Measurements from ENCODE around the gene MRPS7. TPM values are rescaled to one million over a fixed set of nuclear protein-coding genes. Genes with fewer than 3 reads are reported as not detected.

The MRPS7 gene
- total RNA-seq, 2 experiments from 2014 or later: 103 to 127 TPM

DNA sequence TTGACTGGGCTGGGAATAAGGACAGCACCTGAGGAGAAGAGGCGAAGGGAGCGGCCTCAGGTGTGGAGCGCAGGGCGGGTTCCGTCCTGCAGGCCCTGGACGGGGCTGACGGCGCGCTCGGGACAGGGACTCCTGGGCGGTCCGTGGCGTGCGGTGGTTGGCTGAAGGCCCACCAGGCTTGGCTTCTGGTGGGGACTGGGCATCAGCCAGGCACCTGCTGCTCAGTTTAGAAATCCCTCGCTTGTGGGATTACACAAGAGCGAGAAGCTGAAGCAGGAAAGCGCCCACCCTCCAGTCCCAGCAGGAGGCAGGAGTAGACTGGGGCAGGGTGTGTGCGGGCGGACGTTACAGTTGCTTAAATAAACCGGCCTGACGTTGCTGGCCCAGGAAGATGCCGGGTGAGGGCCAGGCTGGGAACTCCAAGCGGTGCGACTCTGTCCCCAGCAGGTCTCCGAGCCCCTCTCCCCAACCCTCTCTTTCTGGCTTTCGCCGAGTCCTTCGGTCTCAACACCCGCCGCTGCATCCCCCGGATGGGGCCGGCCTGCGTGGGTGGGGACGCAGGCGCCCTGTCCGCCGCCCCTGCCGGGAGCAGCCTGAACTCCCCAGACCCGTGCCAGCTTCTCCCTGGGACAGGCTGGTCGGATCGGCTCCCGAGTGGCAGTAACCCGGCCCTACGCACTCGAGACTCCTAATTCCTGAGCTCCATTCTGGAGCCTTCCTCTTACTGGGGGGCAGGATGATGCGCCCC is 8.7 kb downstream of the MRPS7 start:
- H3K36me3 ChIP-seq (ENCODE audit: insufficient read depth, low read length): peaks cover 58% of the 10 kb centered on the region
- ChIA-PET CTCF (ENCODE audit: unreplicated experiment) (interaction anchor here (0.6 to 2.5 kb wide), 9 partner anchors 9 to 265 kb away, joined by 3 to 31 read pairs (median 3); partner anchors contain the start of genes GGA3, LLGL2, MRPS7 and SLC25A19), POLR2A (interaction anchor here (0.5 to 4.6 kb wide), 20 partner anchors 9 to 247 kb away, joined by 3 to 59 read pairs (median 5); partner anchors contain the start of genes GGA3, MRPS7, NT5C and SLC25A19)
- peak overlapping the region; percentile 90 for H3K4me3 ChIP-seq (ENCODE audit: low read depth, low read length, poor library complexity, severe bottlenecking)
- TF ChIP-seq EZH2phosphoT487 (IDR thresholded peaks at IDR 0.05; ENCODE audit: borderline replicate concordance, low read depth, low read length) (no peak), CTCF (conservative IDR thresholded peaks at IDR 0.05; ENCODE audit: low read length) (peak; percentile 77)
- H3K4me2 ChIP-seq (ENCODE audit: low read length): peak overlapping the region; percentile 94
- no TSS peak for BruUV-seq (replicated peaks)
- H3K4me1 ChIP-seq (ENCODE audit: insufficient read depth, low read length, poor library complexity, severe bottlenecking): peaks cover 42% of the 10 kb centered on the region
- no peaks in the 10 kb centered on the region for H4K20me1 ChIP-seq (ENCODE audit: insufficient read depth, low read length)
- no peaks in the 10 kb centered on the region for H3K9me3 ChIP-seq (ENCODE audit: low read length)
- H3K9me2 ChIP-seq (ENCODE audit: insufficient read depth, low read length): no peaks in the 10 kb centered on the region
- peaks cover 25% of the 10 kb centered on the region; the same call in 1 of the 2 replicates for H3K79me2 ChIP-seq (ENCODE audit: insufficient read depth, low read depth, low read length)
- peak overlapping the region; percentile 72 for H2AFZ ChIP-seq (ENCODE audit: low read length)
- intact Hi-C loops (cut with micrococcal nuclease; ENCODE audit: unreplicated experiment): loop anchor here (2.0 to 10.0 kb wide), 4 partner anchors 88 to 514 kb away; partner anchors contain the start of genes GRB2, LLGL2, SUMO2 and UNK
- H3K27ac ChIP-seq (ENCODE audit: low read depth, low read length, poor library complexity, severe bottlenecking): peak overlapping the region; percentile 71
- peak; percentile 84 for DNase-seq (ENCODE audit: low spot score)

- peaks cover 57% of the 10 kb centered on the region for H3K36me3 ChIP-seq (ENCODE audit: insufficient read depth, low read length)
- H3K4me2 ChIP-seq (ENCODE audit: low read length): peak within 1 kb of the TSS; percentile 94
- no peaks in the 10 kb centered on the region for H3K9me2 ChIP-seq (ENCODE audit: insufficient read depth, low read length)
- ChIA-PET CTCF (ENCODE audit: unreplicated experiment) (interaction anchor here (0.9 to 2.5 kb wide), 6 partner anchors 10 to 255 kb away, joined by 3 to 31 read pairs (median 4); partner anchors contain the start of genes GGA3, LLGL2, MRPS7 and SLC25A19), POLR2A (interaction anchor here (0.5 to 4.6 kb wide), 17 partner anchors 10 to 247 kb away, joined by 3 to 59 read pairs (median 5); partner anchors contain the start of genes GGA3, MRPS7, NT5C and SLC25A19)
- peak within 1 kb of the TSS; percentile 77 for H3K27ac ChIP-seq (ENCODE audit: low read depth, low read length, poor library complexity, severe bottlenecking)
- peak within 1 kb of the TSS; percentile 90 for H3K4me3 ChIP-seq (ENCODE audit: low read depth, low read length, poor library complexity, severe bottlenecking)
- peaks cover 25% of the 10 kb centered on the region; the same call in 1 of the 2 replicates for H3K79me2 ChIP-seq (ENCODE audit: insufficient read depth, low read depth, low read length)
- H3K9me3 ChIP-seq (ENCODE audit: low read length): no peaks in the 10 kb centered on the region
- peaks cover 42% of the 10 kb centered on the region for H3K4me1 ChIP-seq (ENCODE audit: insufficient read depth, low read length, poor library complexity, severe bottlenecking)
- intact Hi-C loops (cut with micrococcal nuclease; ENCODE audit: unreplicated experiment): loop anchor here (1.0 to 10.0 kb wide), 7 partner anchors 18 to 514 kb away; partner anchors contain the start of genes GRB2, LLGL2, SLC25A19 and SUMO2
- no peak for DNase-seq (ENCODE audit: low spot score)
- TF ChIP-seq CTCF (conservative IDR thresholded peaks at IDR 0.05; ENCODE audit: low read length): no peak
- no peak for TF ChIP-seq EZH2phosphoT487 (IDR thresholded peaks at IDR 0.05; ENCODE audit: borderline replicate concordance, low read depth, low read length)
- H4K20me1 ChIP-seq (ENCODE audit: insufficient read depth, low read length): no peaks in the 10 kb centered on the region
- no TSS peak for BruUV-seq (replicated peaks)
- peak within 1 kb of the TSS; percentile 72 for H2AFZ ChIP-seq (ENCODE audit: low read length)
Measured at GRCh38 chr17:75270966-75271232, 9.2 kb downstream of the MRPS7 start, which contains the start of gene MIF4GD. MIF4GD (minus strand) TSS chr17:75271231; CDS start chr17:75270195, 1,036 bp downstream.
